MM.1S (cell line): ENCODE data around the gene KIF24.
"Not testable (repeated sequence)": the region's sequence is repeated elsewhere in the genome, so short reads cannot be mapped to it uniquely, and the experiment has no call there.

Experiments used
- EZH2 ChIP-seq: fragments of 300-600 bp; sonication (generic); optimal IDR thresholded peaks from 2 replicates; pipeline ENCODE3; 2017; ENCODE audit warnings: low read depth, mild to moderate bottlenecking, antibody characterized with exemption, low read length, mixed read lengths
- EZH2phosphoT487 ChIP-seq: fragments of 300-600 bp; sonication (generic); IDR thresholded peaks from 2 replicates; pipeline ENCODE4 v1.6.1; 2018; ENCODE audit warnings: antibody characterized with exemption, low read length
- TF ChIP-seq, protein P1 (sequence below): fragments of 300-600 bp; sonication (generic); IDR thresholded peaks from 2 replicates; pipeline ENCODE4 v1.5.1; 2016; ENCODE audit warnings: antibody characterized with exemption, low read length, mixed read lengths

DNA sequence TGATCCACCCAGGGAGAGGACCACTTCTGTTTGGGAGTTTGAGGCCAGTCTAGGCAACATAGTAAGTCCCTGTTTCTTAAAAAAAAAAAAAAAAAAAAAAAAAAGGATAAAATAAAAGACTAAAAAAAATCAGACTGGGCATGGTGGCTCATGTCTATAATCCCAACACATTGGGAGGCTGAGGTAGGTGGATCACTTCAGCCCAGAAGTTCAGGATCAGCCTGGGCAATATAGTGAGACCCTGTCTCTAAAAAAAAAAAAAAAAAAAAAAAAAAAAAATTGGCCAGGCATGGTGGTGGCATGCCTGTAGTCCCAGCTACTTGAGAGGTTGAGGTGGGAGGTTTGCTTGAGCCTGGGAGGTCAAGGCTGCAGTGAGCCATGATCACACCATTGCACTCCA lies 9.0 kb upstream of the KIF24 start:
- TF ChIP-seq, protein P1, sequence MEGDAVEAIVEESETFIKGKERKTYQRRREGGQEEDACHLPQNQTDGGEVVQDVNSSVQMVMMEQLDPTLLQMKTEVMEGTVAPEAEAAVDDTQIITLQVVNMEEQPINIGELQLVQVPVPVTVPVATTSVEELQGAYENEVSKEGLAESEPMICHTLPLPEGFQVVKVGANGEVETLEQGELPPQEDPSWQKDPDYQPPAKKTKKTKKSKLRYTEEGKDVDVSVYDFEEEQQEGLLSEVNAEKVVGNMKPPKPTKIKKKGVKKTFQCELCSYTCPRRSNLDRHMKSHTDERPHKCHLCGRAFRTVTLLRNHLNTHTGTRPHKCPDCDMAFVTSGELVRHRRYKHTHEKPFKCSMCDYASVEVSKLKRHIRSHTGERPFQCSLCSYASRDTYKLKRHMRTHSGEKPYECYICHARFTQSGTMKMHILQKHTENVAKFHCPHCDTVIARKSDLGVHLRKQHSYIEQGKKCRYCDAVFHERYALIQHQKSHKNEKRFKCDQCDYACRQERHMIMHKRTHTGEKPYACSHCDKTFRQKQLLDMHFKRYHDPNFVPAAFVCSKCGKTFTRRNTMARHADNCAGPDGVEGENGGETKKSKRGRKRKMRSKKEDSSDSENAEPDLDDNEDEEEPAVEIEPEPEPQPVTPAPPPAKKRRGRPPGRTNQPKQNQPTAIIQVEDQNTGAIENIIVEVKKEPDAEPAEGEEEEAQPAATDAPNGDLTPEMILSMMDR: not testable (repeated sequence)
- not testable (repeated sequence) for TF ChIP-seq EZH2, EZH2phosphoT487
